DOHH2 (cell line): ENCODE measurements around the gene GNB3.

Experiments used
- EZH2phosphoT487 ChIP-seq: fragments of 200-600 bp; sonication (generic); IDR thresholded peaks from 2 replicates; pipeline ENCODE4 v1.6.1; 2017; ENCODE audit warnings: borderline replicate concordance, mild to moderate bottlenecking, antibody characterized with exemption, low read length, moderate library complexity, mixed read lengths
- TF ChIP-seq, protein P1 (sequence below): fragments of 200-600 bp; sonication (generic); IDR thresholded peaks from one replicate; pipeline ENCODE4 v1.5.1; 2014; ENCODE audit warnings: antibody characterized with exemption, mild to moderate bottlenecking, low read depth, low read length; ENCODE audit not compliant: poor library complexity, severe bottlenecking

- TF ChIP-seq, protein P1, sequence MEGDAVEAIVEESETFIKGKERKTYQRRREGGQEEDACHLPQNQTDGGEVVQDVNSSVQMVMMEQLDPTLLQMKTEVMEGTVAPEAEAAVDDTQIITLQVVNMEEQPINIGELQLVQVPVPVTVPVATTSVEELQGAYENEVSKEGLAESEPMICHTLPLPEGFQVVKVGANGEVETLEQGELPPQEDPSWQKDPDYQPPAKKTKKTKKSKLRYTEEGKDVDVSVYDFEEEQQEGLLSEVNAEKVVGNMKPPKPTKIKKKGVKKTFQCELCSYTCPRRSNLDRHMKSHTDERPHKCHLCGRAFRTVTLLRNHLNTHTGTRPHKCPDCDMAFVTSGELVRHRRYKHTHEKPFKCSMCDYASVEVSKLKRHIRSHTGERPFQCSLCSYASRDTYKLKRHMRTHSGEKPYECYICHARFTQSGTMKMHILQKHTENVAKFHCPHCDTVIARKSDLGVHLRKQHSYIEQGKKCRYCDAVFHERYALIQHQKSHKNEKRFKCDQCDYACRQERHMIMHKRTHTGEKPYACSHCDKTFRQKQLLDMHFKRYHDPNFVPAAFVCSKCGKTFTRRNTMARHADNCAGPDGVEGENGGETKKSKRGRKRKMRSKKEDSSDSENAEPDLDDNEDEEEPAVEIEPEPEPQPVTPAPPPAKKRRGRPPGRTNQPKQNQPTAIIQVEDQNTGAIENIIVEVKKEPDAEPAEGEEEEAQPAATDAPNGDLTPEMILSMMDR, result no peak
- peak; percentile 96 for TF ChIP-seq EZH2phosphoT487
Observed at GRCh38 chr12:6827982-6828780, 12.5 kb upstream of the GNB3 start, which contains the start of gene P3H3.
